ENCODE measurements around the gene SPIRE1. TPM values are rescaled to one million over a fixed set of nuclear protein-coding genes. Genes with fewer than 3 reads are reported as not detected.
A peak's percentile ranks its signal among the peaks of the same experiment; 100 is the strongest.

The SPIRE1 gene
- total and polyA plus RNA-seq, 2 of the 4 experiments (the other 2 are of a cell fraction) = 11.6 to 31.4 TPM

DNA sequence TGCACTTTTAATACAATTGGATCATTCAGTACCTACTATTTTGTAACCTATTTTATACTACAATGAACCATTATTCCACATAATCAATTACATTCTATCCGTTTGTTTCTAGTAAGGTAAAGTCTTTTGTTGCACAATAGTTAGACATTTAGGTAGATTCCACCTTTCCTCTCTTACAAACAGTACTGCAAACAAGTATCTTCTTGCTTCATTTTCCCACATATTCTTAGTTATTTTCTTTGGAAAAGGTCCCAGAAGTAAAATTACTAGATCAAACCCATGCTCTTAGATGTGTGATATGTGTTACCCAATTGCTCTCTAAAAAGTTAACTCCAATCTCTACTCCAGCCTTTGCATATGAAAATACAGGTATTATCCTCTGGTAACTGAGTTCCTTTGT is 49.6 kb downstream of the SPIRE1 start:
- no CpG with 5 or more reads among the region's 1 CpG for WGBS, 2 experiments (ENCODE audit: extremely low coverage in 2 of 2, insufficient read length in 1 of 2)

More for the DNA sequence above, 49.6 kb downstream of the SPIRE1 start:
- Histone ChIP-seq H3K4me2 (ENCODE audit: low read depth, low read length) (no peak overlapping the region), H3K4ac (ENCODE audit: low read depth, low read length) (no peak overlapping the region), H4K20me1 (ENCODE audit: insufficient read depth, low read length) (no peaks in the 10 kb centered on the region; the same call in 1 of the 2 replicates), H2BK20ac (ENCODE audit: low read depth, low read length) (no peak overlapping the region), H3K79me1 (ENCODE audit: low read depth in 1 of 2, low read length in 2 of 2) (peaks cover 27 to 53% of the 10 kb centered on the region in 2 experiments), H3K14ac (replicated peaks; ENCODE audit: low read depth, low read length) (no peak overlapping the region), H4K8ac (ENCODE audit: low read depth in 2 of 2, low read length in 2 of 2) (no peak overlapping the region), H2BK120ac (ENCODE audit: low read depth, low read length) (no peak overlapping the region), H3K4me1 (ENCODE audit: control insufficient read depth, insufficient read depth, low read length) (peaks cover 18% of the 10 kb centered on the region), H3K9me1 (ENCODE audit: insufficient read depth, low read length) (peaks cover 11% of the 10 kb centered on the region; the same call in 1 of the 2 replicates), H3K27me3 (ENCODE audit: control insufficient read depth, insufficient read depth, low read length) (no peaks in the 10 kb centered on the region), H4K91ac (ENCODE audit: insufficient read depth, low read depth, low read length) (no peak overlapping the region), H2BK5ac (ENCODE audit: low read depth, low read length, poor library complexity, severe bottlenecking) (no peak overlapping the region), H3K56ac (ENCODE audit: extremely low read depth, insufficient read depth, low read length) (no peak overlapping the region), H3K27ac (ENCODE audit: insufficient read depth, low read length) (no peak overlapping the region), H3K36me3 (ENCODE audit: control insufficient read depth, insufficient read depth, low read length) (no peaks in the 10 kb centered on the region), H2AK5ac (ENCODE audit: low read depth, low read length) (no peak overlapping the region), H3K4me3 (ENCODE audit: insufficient read depth, low read depth, low read length) (no peak overlapping the region), H3K23ac (ENCODE audit: low read depth, low read length) (no peak overlapping the region), H2BK15ac (ENCODE audit: low read depth, low read length) (no peak overlapping the region), H4K5ac (ENCODE audit: low read depth, low read length) (no peak overlapping the region), H3K18ac (ENCODE audit: low read depth, low read length) (no peak overlapping the region), H3K9me3 (ENCODE audit: control insufficient read depth, insufficient read depth, low read length) (no peaks in the 10 kb centered on the region), H2AK9ac (replicated peaks; ENCODE audit: low read depth, low read length, poor library complexity) (no peak overlapping the region), H3K9ac (ENCODE audit: low read depth, low read length) (no peak overlapping the region), H2AFZ (replicated peaks; ENCODE audit: low read length, poor library complexity) (no peak overlapping the region)
- DNase-seq (peak; percentile 78), ATAC-seq (ENCODE audit: low read depth) (no peak)
- BruUV-seq (replicated peaks) = no TSS peak
- intact Hi-C loops (cut with micrococcal nuclease) (no loop called here), in situ Hi-C loops (cut with MboI; ENCODE audit: low sequenced_read_pairs) (no loop called here), dilution Hi-C loops (cut with HindIII; ENCODE audit: low sequenced_read_pairs, unreplicated experiment) (no loop called here)
- ChIA-PET POLR2A (ENCODE audit: unreplicated experiment) (no interaction called here), CTCF (no interaction called here)
- TF ChIP-seq RFX5 (IDR thresholded peaks at IDR 0.05; ENCODE audit: low read depth, low read length) (no peak), CEBPB (IDR thresholded peaks at IDR 0.05; ENCODE audit: low read depth, low read length) (peak; percentile 92), CHD1 (IDR thresholded peaks at IDR 0.05; ENCODE audit: low read depth, low read length) (no peak)

Measured in IMR-90 (cell line).